ENCODE results near the gene DNAAF1.

The DNAAF1 gene

DNA sequence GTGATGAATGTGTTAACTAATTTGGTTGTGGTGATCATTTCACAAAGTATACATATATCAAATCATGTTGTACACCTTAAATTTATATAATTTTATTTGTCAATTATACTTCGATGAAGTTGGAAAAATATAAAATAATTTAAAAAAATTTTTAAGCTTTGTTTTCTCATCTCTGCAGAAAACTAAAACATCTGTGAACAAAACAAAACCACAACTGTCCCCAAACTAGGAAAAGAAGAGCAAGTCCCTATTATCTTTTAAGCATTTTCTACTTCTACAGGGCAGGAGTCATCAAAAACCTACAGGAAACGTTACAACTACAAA lies 6.6 kb upstream of the DNAAF1 start:
- FAIRE-seq (no peak), DNase-seq (ENCODE audit: insufficient read length, low spot score) (no peak)

DNA sequence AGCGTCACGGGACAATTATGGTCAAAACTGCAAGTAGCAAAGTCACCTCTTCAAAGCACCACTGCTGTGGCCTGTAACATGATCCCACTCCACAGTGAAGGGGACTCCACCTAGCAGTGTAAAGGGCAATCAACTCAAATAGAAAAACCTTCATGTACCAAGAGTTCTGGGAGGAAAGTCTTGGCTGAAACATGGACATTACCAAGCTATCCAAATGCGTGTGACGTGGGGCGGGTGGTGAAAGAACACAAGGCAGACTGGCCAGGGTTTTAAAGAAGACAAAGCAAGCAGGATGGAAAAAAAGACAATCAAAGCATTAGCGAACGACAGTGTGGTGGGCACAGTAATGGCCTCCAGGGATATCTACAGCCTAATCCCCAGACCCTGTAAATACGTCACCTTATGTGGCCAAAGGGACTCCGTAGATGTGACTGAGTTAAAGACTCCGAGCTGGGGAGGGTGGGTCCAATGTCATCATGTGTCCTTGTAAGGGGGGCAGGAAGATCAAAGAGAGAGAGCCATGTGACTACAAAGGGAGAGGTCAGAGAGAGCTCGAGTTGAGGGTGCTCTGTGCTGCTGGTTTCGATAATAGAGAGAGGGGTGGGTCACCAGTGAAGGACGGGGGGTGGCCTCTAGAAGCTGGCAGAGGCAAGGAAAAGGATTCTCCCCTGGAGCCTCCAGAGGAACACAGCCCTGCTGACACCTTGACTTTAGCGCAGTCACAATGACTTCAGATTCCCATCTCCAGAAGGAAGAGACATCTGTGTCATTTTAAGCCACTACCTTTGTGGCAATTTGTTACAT lies 6.1 kb upstream of the DNAAF1 start:
- peak; percentile 39 for DNase-seq (ENCODE audit: insufficient read length, low spot score)
- FAIRE-seq, result no peak
- TF ChIP-seq SPI1 (IDR thresholded peaks at IDR 0.05; ENCODE audit: low read depth, low read length) (no peak), TAF1 (IDR thresholded peaks at IDR 0.05; ENCODE audit: low read depth, low read length) (no peak), POLR2AphosphoS5 (IDR thresholded peaks at IDR 0.05; ENCODE audit: low read depth, low read length) (no peak), POU2F2 (IDR thresholded peaks at IDR 0.05; ENCODE audit: low read depth, low read length) (no peak), PAX5 (IDR thresholded peaks at IDR 0.05; ENCODE audit: insufficient read depth, low read length, severe bottlenecking) (no peak), POLR2A (IDR thresholded peaks at IDR 0.05; ENCODE audit: low read depth, low read length) (no peak)

More for the DNA sequence above, 6.6 kb upstream of the DNAAF1 start:
- no peak for TF ChIP-seq TAF1 (IDR thresholded peaks at IDR 0.05; ENCODE audit: low read depth, low read length)
- TF ChIP-seq PAX5 (IDR thresholded peaks at IDR 0.05; ENCODE audit: insufficient read depth, low read length, severe bottlenecking), result no peak
- TF ChIP-seq POLR2AphosphoS5 (IDR thresholded peaks at IDR 0.05; ENCODE audit: low read depth, low read length), result no peak
- TF ChIP-seq POU2F2 (IDR thresholded peaks at IDR 0.05; ENCODE audit: low read depth, low read length), result no peak
- no peak for TF ChIP-seq POLR2A (IDR thresholded peaks at IDR 0.05; ENCODE audit: low read depth, low read length)
- no peak for TF ChIP-seq SPI1 (IDR thresholded peaks at IDR 0.05; ENCODE audit: low read depth, low read length)

DNA sequence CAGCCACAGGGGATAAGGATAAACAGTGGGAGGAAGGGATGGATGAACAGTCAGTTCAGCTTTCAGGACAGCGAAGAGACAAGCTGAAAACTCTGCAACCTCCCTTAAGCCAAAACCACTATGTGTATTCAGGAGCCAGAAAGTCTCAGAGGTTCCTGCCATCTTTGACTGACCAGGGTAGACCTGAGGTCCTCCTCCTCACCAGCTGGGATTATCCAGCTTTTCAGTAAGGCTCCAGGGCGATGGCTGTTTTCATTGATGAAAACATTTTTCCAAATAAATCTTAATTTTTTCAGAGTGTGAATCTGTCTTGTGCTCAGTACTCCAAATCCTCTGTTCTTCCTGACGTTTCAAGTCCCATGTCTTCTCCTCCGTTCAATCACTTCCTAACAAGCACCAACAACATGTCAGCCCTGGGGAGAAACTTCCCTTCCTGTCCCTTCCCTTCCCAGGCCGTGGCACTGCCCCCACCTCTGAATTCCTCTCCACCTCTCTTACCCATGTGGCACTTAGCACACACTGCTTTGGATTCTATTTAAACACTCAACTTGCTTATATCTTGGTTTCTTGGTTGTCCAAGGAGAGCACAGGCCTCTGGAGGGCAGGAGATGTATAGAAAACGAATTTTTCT lies 5.4 kb upstream of the DNAAF1 start:
- DNase-seq (ENCODE audit: insufficient read length, low spot score) (no peak), FAIRE-seq (no peak)
- TF ChIP-seq POLR2AphosphoS5 (IDR thresholded peaks at IDR 0.05; ENCODE audit: low read depth, low read length), result no peak

DNA sequence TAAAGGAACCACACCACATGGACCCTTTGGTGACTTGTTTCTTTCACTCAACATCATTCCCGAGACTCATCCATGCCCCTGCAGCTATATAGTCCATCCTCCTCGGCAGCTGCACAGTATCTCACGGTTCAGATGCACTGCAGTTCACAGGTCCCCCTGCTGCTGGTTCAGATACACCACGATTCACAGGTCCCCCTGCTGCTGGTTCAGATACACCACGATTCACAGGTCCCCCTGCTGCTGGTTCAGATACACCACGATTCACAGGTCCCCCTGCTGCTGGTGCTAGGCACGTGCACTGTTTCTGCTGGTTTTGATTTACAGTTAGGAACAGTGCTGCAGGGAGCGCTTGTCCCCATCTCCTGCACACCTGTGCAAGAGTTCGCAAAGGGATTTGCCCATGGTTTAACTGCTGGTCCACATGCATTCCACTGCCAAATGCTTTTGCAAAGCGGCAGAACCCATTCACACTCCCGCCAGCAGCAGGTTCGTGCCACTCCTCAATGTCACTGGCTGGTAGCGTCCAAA lies 3.9 kb upstream of the DNAAF1 start:
- FAIRE-seq, result no peak
- TF ChIP-seq PAX5 (IDR thresholded peaks at IDR 0.05; ENCODE audit: insufficient read depth, low read length, severe bottlenecking), result no peak
- no peak for TF ChIP-seq POLR2AphosphoS5 (IDR thresholded peaks at IDR 0.05; ENCODE audit: low read depth, low read length)
- TF ChIP-seq POU2F2 (IDR thresholded peaks at IDR 0.05; ENCODE audit: low read depth, low read length), result no peak
- no peak for DNase-seq (ENCODE audit: insufficient read length, low spot score)

DNA sequence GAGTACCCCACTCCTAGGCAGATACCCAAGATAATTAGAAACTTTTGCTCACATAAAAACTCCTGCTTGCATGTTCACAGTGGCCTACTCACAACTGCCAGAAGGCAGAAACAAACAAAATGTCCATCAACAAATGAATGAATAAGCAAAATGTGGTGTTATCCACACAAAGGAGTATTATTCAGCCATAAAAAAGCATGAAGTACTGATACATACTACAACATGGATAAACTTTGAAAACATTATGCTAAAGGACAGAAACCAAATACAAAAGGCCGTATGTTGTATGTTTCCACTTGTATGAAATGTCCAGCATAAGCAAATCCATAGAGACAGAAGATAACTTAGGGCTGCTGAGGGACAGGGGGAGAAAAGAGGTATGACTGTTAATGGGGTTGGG lies 2.0 kb upstream of the DNAAF1 start:
- FAIRE-seq (no peak), DNase-seq (ENCODE audit: insufficient read length, low spot score) (no peak)
- TF ChIP-seq POLR2AphosphoS5 (IDR thresholded peaks at IDR 0.05; ENCODE audit: low read depth, low read length), result no peak
- no peak for TF ChIP-seq POU2F2 (IDR thresholded peaks at IDR 0.05; ENCODE audit: low read depth, low read length)
- no peak for TF ChIP-seq PAX5 (IDR thresholded peaks at IDR 0.05; ENCODE audit: insufficient read depth, low read length, severe bottlenecking)
- no peak for TF ChIP-seq SPI1 (IDR thresholded peaks at IDR 0.05; ENCODE audit: low read depth, low read length)
- no peak for TF ChIP-seq TAF1 (IDR thresholded peaks at IDR 0.05; ENCODE audit: low read depth, low read length)
- no peak for TF ChIP-seq POLR2A (IDR thresholded peaks at IDR 0.05; ENCODE audit: low read depth, low read length)

DNA sequence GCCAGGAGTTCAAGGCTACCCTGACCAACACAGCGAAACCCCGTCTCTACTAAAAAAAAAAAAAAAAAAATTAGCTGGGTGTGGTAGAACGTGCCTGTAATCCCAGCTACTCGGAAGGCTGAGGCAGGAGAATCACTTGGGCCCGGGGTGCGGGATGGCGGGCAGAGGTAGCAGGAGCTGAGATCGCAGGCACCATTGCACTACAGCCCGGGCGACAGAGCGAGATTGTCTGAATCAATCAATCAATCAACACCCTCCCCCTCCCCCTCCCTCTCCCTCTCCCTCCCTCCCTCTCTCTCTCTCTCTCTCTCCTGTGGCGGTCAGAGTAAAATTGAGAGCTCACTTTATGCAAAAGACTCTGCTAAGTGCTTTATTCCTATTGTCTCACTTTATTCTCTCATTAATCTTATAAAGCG lies 1.3 kb upstream of the DNAAF1 start:
- FAIRE-seq (no peak), DNase-seq (ENCODE audit: insufficient read length, low spot score) (no peak)
- TF ChIP-seq PAX5 (IDR thresholded peaks at IDR 0.05; ENCODE audit: insufficient read depth, low read length, severe bottlenecking) (no peak), POLR2A (IDR thresholded peaks at IDR 0.05; ENCODE audit: low read depth, low read length) (no peak), SPI1 (IDR thresholded peaks at IDR 0.05; ENCODE audit: low read depth, low read length) (no peak), TAF1 (IDR thresholded peaks at IDR 0.05; ENCODE audit: low read depth, low read length) (no peak), POLR2AphosphoS5 (IDR thresholded peaks at IDR 0.05; ENCODE audit: low read depth, low read length) (no peak), POU2F2 (IDR thresholded peaks at IDR 0.05; ENCODE audit: low read depth, low read length) (no peak)

DNA sequence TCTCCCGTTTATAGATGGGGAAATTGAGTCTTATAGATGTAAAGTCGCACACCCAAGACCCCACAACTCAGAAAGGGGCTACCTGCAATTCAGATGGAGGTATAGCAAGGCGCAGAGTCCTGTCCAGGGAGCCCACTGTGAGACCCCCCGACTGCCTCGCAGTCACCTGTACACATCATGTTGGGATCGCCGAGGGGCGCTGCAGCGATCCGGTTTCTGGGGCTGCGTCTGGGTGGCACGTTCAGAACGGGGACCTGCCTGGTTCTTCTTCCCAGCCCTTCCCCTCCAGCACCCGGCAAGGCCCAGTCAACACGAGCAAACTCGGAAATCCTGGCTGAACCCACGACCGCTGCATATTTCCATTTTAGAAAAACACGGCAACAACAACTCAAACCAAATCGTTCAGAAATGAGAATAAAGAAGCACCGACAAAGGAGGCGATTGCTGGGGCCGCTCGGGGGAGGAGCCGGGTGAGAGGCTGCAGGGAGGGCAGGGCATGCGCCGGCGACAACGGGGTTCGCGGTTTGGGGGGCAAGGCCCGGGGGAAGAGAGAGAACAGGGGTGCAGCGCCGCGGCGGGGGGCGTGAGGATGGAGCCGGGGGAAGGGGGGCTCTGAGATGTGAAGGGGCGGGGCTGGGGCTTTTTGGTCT lies 774 bp upstream of the DNAAF1 start:
- no peak for TF ChIP-seq TAF1 (IDR thresholded peaks at IDR 0.05; ENCODE audit: low read depth, low read length)
- TF ChIP-seq PAX5 (IDR thresholded peaks at IDR 0.05; ENCODE audit: insufficient read depth, low read length, severe bottlenecking), result no peak
- TF ChIP-seq SPI1 (IDR thresholded peaks at IDR 0.05; ENCODE audit: low read depth, low read length), result no peak
- no peak for TF ChIP-seq POLR2AphosphoS5 (IDR thresholded peaks at IDR 0.05; ENCODE audit: low read depth, low read length)
- no peak for TF ChIP-seq POU2F2 (IDR thresholded peaks at IDR 0.05; ENCODE audit: low read depth, low read length)
- no peak for TF ChIP-seq POLR2A (IDR thresholded peaks at IDR 0.05; ENCODE audit: low read depth, low read length)
- peak; percentile 35 for DNase-seq (ENCODE audit: insufficient read length, low spot score)
- FAIRE-seq, result no peak

DNA sequence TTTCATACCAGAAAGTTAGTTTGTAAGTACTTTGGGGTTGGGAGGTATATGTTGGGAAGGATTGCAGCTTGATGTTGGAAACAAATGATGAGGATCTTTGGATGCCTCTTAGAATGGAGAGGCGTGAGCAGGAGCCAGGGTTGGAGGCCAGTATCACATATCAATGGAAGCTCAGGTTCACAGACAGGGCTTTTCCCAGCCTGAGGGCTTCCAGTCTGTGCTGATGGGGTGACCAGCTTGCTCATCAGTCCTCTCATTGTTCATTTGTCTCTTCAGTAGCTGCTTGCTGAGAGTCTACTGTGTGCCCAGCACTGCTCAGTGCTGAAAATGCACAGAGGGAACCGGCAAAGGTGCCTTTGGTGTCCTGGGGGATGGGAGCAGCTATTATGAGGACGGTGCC lies 5.8 kb downstream of the DNAAF1 start:
- FAIRE-seq (no peak), DNase-seq (ENCODE audit: insufficient read length, low spot score) (no peak)
- no peak for TF ChIP-seq TAF1 (IDR thresholded peaks at IDR 0.05; ENCODE audit: low read depth, low read length)
- no peak for TF ChIP-seq SPI1 (IDR thresholded peaks at IDR 0.05; ENCODE audit: low read depth, low read length)
- TF ChIP-seq POLR2AphosphoS5 (IDR thresholded peaks at IDR 0.05; ENCODE audit: low read depth, low read length), result no peak
- TF ChIP-seq PAX5 (IDR thresholded peaks at IDR 0.05; ENCODE audit: insufficient read depth, low read length, severe bottlenecking), result no peak
- no peak for TF ChIP-seq POLR2A (IDR thresholded peaks at IDR 0.05; ENCODE audit: low read depth, low read length)
- TF ChIP-seq POU2F2 (IDR thresholded peaks at IDR 0.05; ENCODE audit: low read depth, low read length), result no peak

DNA sequence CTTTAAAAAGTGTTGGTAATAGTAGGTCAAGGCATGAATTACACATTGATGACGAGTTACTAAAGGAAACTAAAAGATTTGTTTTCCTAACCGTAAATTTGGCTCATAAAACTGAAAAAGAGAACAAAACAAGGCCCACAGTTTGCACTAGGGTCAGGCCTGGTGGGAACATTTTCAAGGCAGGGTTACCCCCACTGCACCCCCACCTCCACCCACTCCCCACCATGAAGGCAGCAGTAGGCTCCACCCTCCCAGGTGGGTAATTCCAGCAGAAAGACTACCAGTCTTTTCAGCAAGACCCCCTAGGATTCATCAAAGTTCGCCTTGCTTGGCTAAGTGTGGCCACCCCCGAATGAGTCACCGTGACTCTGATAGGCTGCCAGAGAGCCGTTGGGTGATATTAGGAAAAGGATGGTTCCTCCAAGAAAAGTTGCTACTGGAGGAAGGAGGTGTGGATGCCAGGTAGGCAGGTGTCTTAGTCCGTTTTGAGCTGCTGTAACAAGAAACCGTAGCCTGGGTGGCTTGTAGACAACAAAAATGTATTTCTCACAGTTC lies 8.6 kb downstream of the DNAAF1 start:
- DNase-seq (ENCODE audit: insufficient read length, low spot score) (no peak), FAIRE-seq (no peak)
- no peak for TF ChIP-seq SPI1 (IDR thresholded peaks at IDR 0.05; ENCODE audit: low read depth, low read length)
- TF ChIP-seq PAX5 (IDR thresholded peaks at IDR 0.05; ENCODE audit: insufficient read depth, low read length, severe bottlenecking), result no peak
- no peak for TF ChIP-seq POU2F2 (IDR thresholded peaks at IDR 0.05; ENCODE audit: low read depth, low read length)
- TF ChIP-seq POLR2AphosphoS5 (IDR thresholded peaks at IDR 0.05; ENCODE audit: low read depth, low read length), result no peak
